Measurements from ENCODE around the gene IL18BP. TPM values are rescaled to one million over a fixed set of nuclear protein-coding genes. Genes with fewer than 3 reads are reported as not detected.

Gene IL18BP
- total and polyA plus RNA-seq, 2 donors = 2.0 to 10.8 TPM

- Histone ChIP-seq H3K36me3 (ENCODE audit: control insufficient read depth in 2 of 2, insufficient read depth in 2 of 2, low read length in 1 of 2) (peaks cover 42 to 44% of the 10 kb centered on the region in 2 donors), H3K27ac (ENCODE audit: low read depth in 1 of 2, low read length in 1 of 2) (peak overlapping the region; percentile 36 to 38), H3K4me3 (ENCODE audit: low read length in 2 of 2) (no peak overlapping the region), H3K4me1 (ENCODE audit: control insufficient read depth in 2 of 2, insufficient read depth in 2 of 2, low read length in 2 of 2) (peaks cover 0 to 18% of the 10 kb centered on the region in 2 donors), H3K27me3 (ENCODE audit: control insufficient read depth in 2 of 2, insufficient read depth in 1 of 2, low read length in 1 of 2) (no peaks in the 10 kb centered on the region), H3K9me3 (ENCODE audit: control insufficient read depth in 2 of 2, insufficient read depth in 1 of 2, low read length in 1 of 2) (no peaks in the 10 kb centered on the region)
- no peak for DNase-seq (ENCODE audit: low read depth in 6 of 9, low spot score in 9 of 9)
- WGBS = 93% methylated on average over 8 of the region's 8 CpGs
These were observed 1.1 kb downstream of the IL18BP start for GRCh38 chr11:71999798-72000197.

GRCh38 chr11:72000202-72000867 is 1.6 kb downstream of the IL18BP start:
- DNase-seq (ENCODE audit: low read depth in 6 of 9, low spot score in 9 of 9) = no peak
- Histone ChIP-seq H3K27ac (ENCODE audit: low read depth in 1 of 2, low read length in 1 of 2) (peak overlapping the region in 1 of 2 donors; percentile 38), H3K9me3 (ENCODE audit: control insufficient read depth in 2 of 2, insufficient read depth in 1 of 2, low read length in 1 of 2) (no peaks in the 10 kb centered on the region), H3K4me3 (ENCODE audit: low read length in 2 of 2) (no peak overlapping the region), H3K36me3 (ENCODE audit: control insufficient read depth in 2 of 2, insufficient read depth in 2 of 2, low read length in 1 of 2) (peaks cover 48 to 50% of the 10 kb centered on the region in 2 donors), H3K27me3 (ENCODE audit: control insufficient read depth in 2 of 2, insufficient read depth in 1 of 2, low read length in 1 of 2) (no peaks in the 10 kb centered on the region), H3K4me1 (ENCODE audit: control insufficient read depth in 2 of 2, insufficient read depth in 2 of 2, low read length in 2 of 2) (peaks cover 0 to 18% of the 10 kb centered on the region in 2 donors)
- 95% methylated on average over 10 of the region's 10 CpGs for WGBS

DNA sequence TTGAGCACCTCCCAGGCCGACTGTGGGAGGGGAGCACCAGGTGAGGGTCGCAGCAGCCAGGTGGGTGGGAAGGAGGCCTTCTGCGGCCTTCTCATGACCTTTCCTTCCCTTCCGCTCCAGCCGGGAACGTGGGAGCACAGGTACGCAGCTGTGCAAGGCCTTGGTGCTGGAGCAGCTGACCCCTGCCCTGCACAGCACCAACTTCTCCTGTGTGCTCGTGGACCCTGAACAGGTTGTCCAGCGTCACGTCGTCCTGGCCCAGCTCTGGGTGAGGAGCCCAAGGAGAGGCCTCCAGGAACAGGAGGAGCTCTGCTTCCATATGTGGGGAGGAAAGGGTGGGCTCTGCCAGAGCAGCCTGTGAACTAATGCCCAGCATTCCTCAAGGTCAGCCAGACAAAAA is 2.6 kb downstream of the IL18BP start:
- Histone ChIP-seq H3K27ac (ENCODE audit: low read depth in 1 of 2, low read length in 1 of 2) (no peak overlapping the region), H3K4me3 (ENCODE audit: low read length in 2 of 2) (no peak overlapping the region), H3K9me3 (ENCODE audit: control insufficient read depth in 2 of 2, insufficient read depth in 1 of 2, low read length in 1 of 2) (no peaks in the 10 kb centered on the region), H3K4me1 (ENCODE audit: control insufficient read depth in 2 of 2, insufficient read depth in 2 of 2, low read length in 2 of 2) (peaks cover 0 to 18% of the 10 kb centered on the region in 2 donors), H3K36me3 (ENCODE audit: control insufficient read depth in 2 of 2, insufficient read depth in 2 of 2, low read length in 1 of 2) (peaks cover 57 to 59% of the 10 kb centered on the region in 2 donors), H3K27me3 (ENCODE audit: control insufficient read depth in 2 of 2, insufficient read depth in 1 of 2, low read length in 1 of 2) (no peaks in the 10 kb centered on the region)
- WGBS = 97% methylated on average over 11 of the region's 11 CpGs
- no peak for DNase-seq (ENCODE audit: low read depth in 6 of 9, low spot score in 9 of 9)

GRCh38 chr11:72001834-72002591 is 3.3 kb downstream of the IL18BP start:
- Histone ChIP-seq H3K27me3 (ENCODE audit: control insufficient read depth in 2 of 2, insufficient read depth in 1 of 2, low read length in 1 of 2) (no peaks in the 10 kb centered on the region), H3K4me1 (ENCODE audit: control insufficient read depth in 2 of 2, insufficient read depth in 2 of 2, low read length in 2 of 2) (peaks cover 0 to 18% of the 10 kb centered on the region in 2 donors), H3K4me3 (ENCODE audit: low read length in 2 of 2) (no peak overlapping the region), H3K36me3 (ENCODE audit: control insufficient read depth in 2 of 2, insufficient read depth in 2 of 2, low read length in 1 of 2) (peaks cover 64 to 66% of the 10 kb centered on the region in 2 donors), H3K27ac (ENCODE audit: low read depth in 1 of 2, low read length in 1 of 2) (no peak overlapping the region), H3K9me3 (ENCODE audit: control insufficient read depth in 2 of 2, insufficient read depth in 1 of 2, low read length in 1 of 2) (no peaks in the 10 kb centered on the region)
- no peak for DNase-seq (ENCODE audit: low read depth in 6 of 9, low spot score in 9 of 9)
- 88% methylated on average over 10 of the region's 10 CpGs for WGBS

DNA sequence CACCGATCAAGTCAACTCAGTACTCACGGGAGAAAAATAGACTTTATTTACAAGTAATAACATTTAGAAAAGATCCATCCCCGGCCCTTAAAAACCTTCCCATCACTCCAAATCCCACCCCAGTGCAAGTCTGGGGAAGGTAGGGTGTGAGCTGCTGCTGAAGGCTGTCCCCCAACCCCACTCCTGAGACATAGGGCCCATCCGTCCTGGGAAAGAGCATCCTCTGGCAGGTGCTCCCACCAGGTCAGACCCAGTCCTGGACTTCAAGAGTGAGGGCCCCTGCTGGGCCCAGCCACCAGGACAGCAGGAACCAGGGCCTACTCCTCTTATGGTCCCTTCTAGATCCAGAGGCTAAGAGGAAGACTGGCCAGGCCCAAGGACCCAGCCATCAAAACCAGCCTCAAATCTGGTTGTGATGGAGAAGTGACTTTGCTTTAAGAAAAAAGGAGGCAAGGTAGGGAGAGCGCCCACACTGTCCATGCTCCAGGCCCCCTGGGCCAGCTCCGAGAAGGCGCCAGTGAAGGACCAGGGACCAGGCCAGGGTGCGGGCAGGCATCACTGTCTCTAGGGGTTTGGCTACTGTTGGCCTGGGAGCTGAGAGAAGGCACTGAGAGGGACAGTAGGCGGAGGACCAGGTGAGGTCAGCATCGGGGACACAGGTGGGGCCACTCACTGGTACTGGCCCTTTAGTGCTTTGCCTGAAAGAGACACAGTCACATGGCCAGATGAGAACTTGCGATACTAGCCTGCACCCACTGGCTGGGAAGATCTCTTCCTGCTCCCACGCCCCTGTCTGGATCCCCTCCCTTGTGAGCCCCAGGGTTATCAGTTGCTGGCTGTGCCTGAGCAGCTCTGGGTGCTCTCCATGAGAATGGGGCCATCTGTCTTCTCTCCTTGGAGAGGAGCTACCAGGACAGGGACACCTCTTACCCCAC is 4.4 kb downstream of the IL18BP start:
- no peak for DNase-seq (ENCODE audit: low read depth in 6 of 9, low spot score in 9 of 9)
- H3K36me3 ChIP-seq (ENCODE audit: control insufficient read depth in 2 of 2, insufficient read depth in 2 of 2, low read length in 1 of 2) = peaks cover 75 to 76% of the 10 kb centered on the region in 2 donors
- H3K4me3 ChIP-seq (ENCODE audit: low read length in 2 of 2) = no peak overlapping the region
- H3K4me1 ChIP-seq (ENCODE audit: control insufficient read depth in 2 of 2, insufficient read depth in 2 of 2, low read length in 2 of 2) = peaks cover 0 to 15% of the 10 kb centered on the region in 2 donors
- WGBS = 97% methylated on average over 12 of the region's 12 CpGs
- H3K9me3 ChIP-seq (ENCODE audit: control insufficient read depth in 2 of 2, insufficient read depth in 1 of 2, low read length in 1 of 2) = no peaks in the 10 kb centered on the region
- H3K27me3 ChIP-seq (ENCODE audit: control insufficient read depth in 2 of 2, insufficient read depth in 1 of 2, low read length in 1 of 2) = no peaks in the 10 kb centered on the region
- no peak overlapping the region for H3K27ac ChIP-seq (ENCODE audit: low read depth in 1 of 2, low read length in 1 of 2)

GRCh38 chr11:72003776-72004171 is 5.1 kb downstream of the IL18BP start:
- no peak for DNase-seq (ENCODE audit: low read depth in 6 of 9, low spot score in 9 of 9)
- Histone ChIP-seq H3K4me1 (ENCODE audit: control insufficient read depth in 2 of 2, insufficient read depth in 2 of 2, low read length in 2 of 2) (peaks cover 0 to 11% of the 10 kb centered on the region in 2 donors), H3K4me3 (ENCODE audit: low read length in 2 of 2) (no peak overlapping the region), H3K9me3 (ENCODE audit: control insufficient read depth in 2 of 2, insufficient read depth in 1 of 2, low read length in 1 of 2) (no peaks in the 10 kb centered on the region), H3K36me3 (ENCODE audit: control insufficient read depth in 2 of 2, insufficient read depth in 2 of 2, low read length in 1 of 2) (peaks cover 82% of the 10 kb centered on the region in 2 donors), H3K27me3 (ENCODE audit: control insufficient read depth in 2 of 2, insufficient read depth in 1 of 2, low read length in 1 of 2) (no peaks in the 10 kb centered on the region), H3K27ac (ENCODE audit: low read depth in 1 of 2, low read length in 1 of 2) (no peak overlapping the region)
- 98% methylated on average over 20 of the region's 20 CpGs for WGBS

DNA sequence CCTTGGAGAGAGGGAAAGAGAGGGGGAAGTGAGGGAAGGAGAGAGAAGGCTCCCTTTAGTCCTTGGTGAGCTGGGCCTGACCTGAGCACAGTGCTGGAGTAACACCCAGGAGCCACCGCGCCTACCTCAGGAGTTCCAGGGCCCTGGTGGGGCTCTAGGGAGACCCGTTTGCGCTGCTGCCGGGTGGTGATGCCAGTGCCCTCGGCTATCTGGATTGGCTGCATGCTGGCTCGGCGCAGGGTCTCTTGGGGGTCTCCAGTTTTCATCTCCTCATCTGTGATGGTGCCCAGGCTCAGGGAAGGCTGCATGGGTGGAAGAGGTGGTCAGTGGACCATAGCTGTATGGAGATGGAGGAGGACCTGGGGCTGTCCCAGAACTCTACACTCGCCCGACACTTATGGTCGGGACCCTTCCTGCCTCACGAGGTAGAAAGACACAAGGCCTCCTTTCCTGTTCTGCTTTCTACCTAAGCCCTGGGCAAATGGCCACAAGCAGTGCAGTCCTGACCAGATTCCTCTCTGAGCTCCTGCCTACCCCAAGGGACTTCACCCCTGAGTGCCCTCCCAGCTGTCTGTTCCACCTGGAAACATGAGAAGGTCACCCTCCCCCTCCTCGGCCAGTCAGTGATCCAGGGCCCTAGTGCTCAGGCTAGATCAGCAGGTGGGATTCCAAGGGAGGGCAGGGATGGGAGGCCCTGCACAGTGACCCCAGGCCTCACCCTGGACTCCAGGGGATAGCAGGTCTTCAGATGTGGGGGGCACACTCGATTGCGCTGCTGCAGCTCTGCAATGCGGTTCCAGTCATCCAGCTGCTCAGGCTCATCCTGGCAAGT is 6.0 kb downstream of the IL18BP start:
- no peak overlapping the region for H3K27ac ChIP-seq (ENCODE audit: low read depth in 1 of 2, low read length in 1 of 2)
- H3K4me3 ChIP-seq (ENCODE audit: low read length in 2 of 2) = no peak overlapping the region
- H3K9me3 ChIP-seq (ENCODE audit: control insufficient read depth in 2 of 2, insufficient read depth in 1 of 2, low read length in 1 of 2) = no peaks in the 10 kb centered on the region
- H3K27me3 ChIP-seq (ENCODE audit: control insufficient read depth in 2 of 2, insufficient read depth in 1 of 2, low read length in 1 of 2) = no peaks in the 10 kb centered on the region
- DNase-seq (ENCODE audit: low read depth in 6 of 9, low spot score in 9 of 9) = no peak
- peaks cover 85 to 92% of the 10 kb centered on the region in 2 donors for H3K36me3 ChIP-seq (ENCODE audit: control insufficient read depth in 2 of 2, insufficient read depth in 2 of 2, low read length in 1 of 2)
- 97% methylated on average over 16 of the region's 16 CpGs for WGBS
- peaks cover 0 to 2% of the 10 kb centered on the region in 2 donors for H3K4me1 ChIP-seq (ENCODE audit: control insufficient read depth in 2 of 2, insufficient read depth in 2 of 2, low read length in 2 of 2)
